ENCODE results near the gene GMEB2. TPM values are rescaled to one million over a fixed set of nuclear protein-coding genes. Genes with fewer than 3 reads are reported as not detected.
"Not testable (repeated sequence)": the region's sequence is repeated elsewhere in the genome, so short reads cannot be mapped to it uniquely, and the experiment has no call there.

The GMEB2 gene
- total RNA-seq, 6 donors from 2014 or later, result 10.1 to 12.9 (median 12.4) TPM

DNA sequence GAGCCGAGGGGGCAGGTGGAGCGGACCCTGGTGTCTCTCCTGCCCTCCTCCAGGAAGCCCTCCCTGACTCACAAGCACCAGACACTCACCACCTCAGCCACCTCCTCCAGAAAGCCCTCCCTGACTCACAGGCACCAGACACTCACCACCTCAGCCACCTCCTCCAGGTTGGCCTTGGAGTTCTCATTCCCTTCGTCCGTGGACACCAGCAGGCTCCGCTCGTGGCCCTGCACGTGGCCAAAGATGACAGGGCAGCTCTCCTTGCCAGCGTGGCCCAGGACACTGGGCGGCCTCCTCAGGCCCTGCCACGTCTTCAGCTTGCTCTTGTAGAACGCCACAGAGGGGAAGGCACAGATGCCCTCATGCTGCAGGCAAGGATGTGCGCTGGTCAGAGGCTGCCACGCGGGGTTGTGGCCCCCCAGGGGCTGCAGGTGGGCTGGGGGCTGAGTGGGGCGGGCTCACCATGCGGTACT is 66.5 kb downstream of the GMEB2 start:
- peaks cover 38 to 72% (median 63%) of the 10 kb centered on the region in 4 donors for H3K36me3 ChIP-seq
- DNase-seq (peak in 1 of 2 donors; percentile 65), ATAC-seq (ENCODE audit: low FRiP score in 2 of 2) (no peak)
- H3K27me3 ChIP-seq, result no peaks in the 10 kb centered on the region
- 95 to 97% methylated on average over 7 to 14 of the region's 16 CpGs for WGBS, 2 donors
- no peaks in the 10 kb centered on the region for H3K4me1 ChIP-seq
- H3K4me3 ChIP-seq, result no peak overlapping the region
- TF ChIP-seq POLR2A (IDR thresholded peaks at IDR 0.05) (no peak), EP300 (IDR thresholded peaks at IDR 0.05) (no peak), POLR2AphosphoS5 (IDR thresholded peaks at IDR 0.05) (no peak)
- TF ChIP-seq, protein P1, sequence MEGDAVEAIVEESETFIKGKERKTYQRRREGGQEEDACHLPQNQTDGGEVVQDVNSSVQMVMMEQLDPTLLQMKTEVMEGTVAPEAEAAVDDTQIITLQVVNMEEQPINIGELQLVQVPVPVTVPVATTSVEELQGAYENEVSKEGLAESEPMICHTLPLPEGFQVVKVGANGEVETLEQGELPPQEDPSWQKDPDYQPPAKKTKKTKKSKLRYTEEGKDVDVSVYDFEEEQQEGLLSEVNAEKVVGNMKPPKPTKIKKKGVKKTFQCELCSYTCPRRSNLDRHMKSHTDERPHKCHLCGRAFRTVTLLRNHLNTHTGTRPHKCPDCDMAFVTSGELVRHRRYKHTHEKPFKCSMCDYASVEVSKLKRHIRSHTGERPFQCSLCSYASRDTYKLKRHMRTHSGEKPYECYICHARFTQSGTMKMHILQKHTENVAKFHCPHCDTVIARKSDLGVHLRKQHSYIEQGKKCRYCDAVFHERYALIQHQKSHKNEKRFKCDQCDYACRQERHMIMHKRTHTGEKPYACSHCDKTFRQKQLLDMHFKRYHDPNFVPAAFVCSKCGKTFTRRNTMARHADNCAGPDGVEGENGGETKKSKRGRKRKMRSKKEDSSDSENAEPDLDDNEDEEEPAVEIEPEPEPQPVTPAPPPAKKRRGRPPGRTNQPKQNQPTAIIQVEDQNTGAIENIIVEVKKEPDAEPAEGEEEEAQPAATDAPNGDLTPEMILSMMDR (IDR thresholded peaks at IDR 0.05), result no peak
- no peak overlapping the region for H3K27ac ChIP-seq
- H3K9me3 ChIP-seq, result no peaks in the 10 kb centered on the region

DNA sequence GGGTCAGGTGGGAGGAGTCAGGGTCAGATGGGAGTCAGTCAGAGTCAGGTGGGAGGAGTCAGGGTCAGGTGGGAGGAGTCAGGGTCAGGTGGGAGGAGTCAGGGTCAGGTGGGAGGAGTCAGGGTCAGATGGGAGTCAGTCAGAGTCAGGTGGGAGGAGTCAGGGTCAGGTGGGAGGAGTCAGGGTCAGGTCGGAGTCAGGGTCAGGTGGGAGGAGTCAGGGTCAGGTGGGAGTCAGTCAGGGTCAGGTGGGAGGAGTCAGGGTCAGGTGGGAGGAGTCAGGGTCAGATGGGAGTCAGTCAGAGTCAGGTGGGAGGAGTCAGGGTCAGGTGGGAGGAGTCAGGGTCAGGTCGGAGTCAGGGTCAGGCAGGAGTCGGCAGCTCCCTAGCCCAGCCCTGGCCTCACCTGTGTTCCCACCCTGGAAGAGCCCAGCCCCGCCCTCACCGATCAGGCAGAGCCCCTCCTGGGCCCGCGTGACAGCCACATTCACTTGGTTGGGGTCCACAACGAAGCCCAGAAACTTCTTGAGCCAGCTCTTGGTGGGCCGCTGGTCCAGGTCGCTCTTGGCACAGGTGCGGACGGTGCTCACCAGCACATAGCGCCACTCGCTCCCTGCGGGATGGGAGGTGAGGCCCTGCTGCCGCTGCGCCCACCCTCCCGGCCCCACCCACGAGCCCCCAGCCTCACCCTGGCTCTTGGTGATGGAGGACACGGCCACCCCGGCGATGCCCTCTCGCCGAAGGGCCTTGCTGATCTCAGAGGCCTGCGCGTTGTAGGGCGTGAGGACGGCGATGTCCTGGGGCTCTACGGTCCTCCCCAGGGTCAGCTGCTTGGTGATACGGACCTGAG is 67.2 kb downstream of the GMEB2 start:
- not testable (repeated sequence) for H3K4me1 ChIP-seq; H3K27me3 ChIP-seq; H3K9me3 ChIP-seq; H3K4me3 ChIP-seq; ATAC-seq (ENCODE audit: low FRiP score in 2 of 2); H3K27ac ChIP-seq
- WGBS, 2 donors, result 86 to 96% methylated on average over 2 to 30 of the region's 31 CpGs
- H3K36me3 ChIP-seq, result peaks cover 32 to 65% (median 60%) of the 10 kb centered on the region in 4 donors
- DNase-seq, result peak in 1 of 2 donors; percentile 70

DNA sequence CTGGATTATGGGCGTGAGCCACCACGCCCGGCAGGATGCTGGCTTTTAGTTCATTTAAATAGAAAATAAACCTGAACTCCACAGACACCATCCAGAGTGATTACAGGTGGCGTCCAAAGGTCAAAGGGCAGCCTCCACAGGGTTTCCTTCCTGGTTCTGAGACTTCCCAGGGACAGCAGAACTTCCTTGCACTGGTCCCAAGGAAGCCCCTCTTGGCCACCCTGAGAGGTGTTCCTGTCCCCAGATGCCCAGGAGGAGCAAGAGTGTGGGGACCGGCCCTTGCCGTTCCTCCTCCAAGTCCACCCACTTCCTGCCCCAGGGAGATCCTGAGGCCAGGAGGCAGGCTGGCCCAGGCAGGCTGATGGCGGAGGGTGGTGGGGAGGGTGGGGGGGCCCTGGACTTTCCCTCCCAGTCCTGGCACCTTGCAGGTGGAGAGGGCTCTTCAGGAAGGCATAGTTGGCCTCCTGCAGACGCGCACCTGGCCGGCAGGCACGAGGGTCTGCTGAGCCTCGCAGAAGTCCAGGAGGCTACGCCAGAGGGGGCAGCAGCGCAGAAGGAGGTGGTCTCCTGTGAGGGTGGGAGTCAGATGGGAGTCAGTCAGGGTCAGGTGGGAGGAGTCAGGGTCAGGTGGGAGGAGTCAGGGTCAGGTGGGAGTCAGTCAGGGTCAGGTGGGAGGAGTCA is 68.0 kb downstream of the GMEB2 start:
- Histone ChIP-seq H3K27ac (no peak overlapping the region), H3K36me3 (peaks cover 28 to 57% (median 53%) of the 10 kb centered on the region in 4 donors), H3K27me3 (no peaks in the 10 kb centered on the region), H3K4me3 (no peak overlapping the region), H3K4me1 (peaks cover 6 to 7% (median 6%) of the 10 kb centered on the region in 4 donors), H3K9me3 (no peaks in the 10 kb centered on the region)
- DNase-seq, result peak in 1 of 2 donors; percentile 66
- ATAC-seq (ENCODE audit: low FRiP score in 2 of 2), result no peak
- TF ChIP-seq, protein P1 (IDR thresholded peaks at IDR 0.05), result no peak
- no peak for TF ChIP-seq EP300 (IDR thresholded peaks at IDR 0.05)
- no peak for TF ChIP-seq POLR2AphosphoS5 (IDR thresholded peaks at IDR 0.05)
- TF ChIP-seq POLR2A (IDR thresholded peaks at IDR 0.05), result no peak
- 93 to 96% methylated on average over 11 to 14 of the region's 14 CpGs for WGBS, 2 donors

DNA sequence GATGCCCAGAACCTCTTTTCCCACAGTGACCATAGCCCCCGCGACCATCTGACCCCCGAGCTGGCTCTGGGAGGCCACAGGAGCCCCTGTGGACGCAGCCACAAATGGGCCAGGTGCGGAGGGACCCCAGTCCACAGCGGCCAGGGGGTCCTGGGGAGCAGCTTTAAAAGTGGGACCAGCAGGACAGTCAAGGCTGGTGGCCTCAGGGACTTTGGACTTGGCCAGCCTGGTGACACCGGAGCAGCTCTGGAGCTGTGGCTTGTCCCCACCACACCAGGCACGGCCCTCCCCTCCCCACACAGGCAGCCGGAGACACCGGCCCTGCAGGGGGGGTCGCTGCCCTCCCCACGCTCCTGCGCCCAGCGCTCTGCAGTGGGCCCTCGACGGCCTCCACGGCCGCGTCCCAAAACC is 69.4 kb downstream of the GMEB2 start:
- ATAC-seq (ENCODE audit: low FRiP score in 2 of 2) (no peak), DNase-seq (peak in 1 of 2 donors; percentile 76)
- H3K27me3 ChIP-seq, result no peaks in the 10 kb centered on the region
- TF ChIP-seq EP300 (IDR thresholded peaks at IDR 0.05), result no peak
- 85 to 88% methylated on average over 13 to 15 of the region's 19 CpGs for WGBS, 2 donors
- no peak overlapping the region for H3K4me3 ChIP-seq
- no peak overlapping the region for H3K27ac ChIP-seq
- H3K36me3 ChIP-seq, result peaks cover 16 to 43% (median 39%) of the 10 kb centered on the region in 4 donors
- peaks cover 10 to 21% (median 20%) of the 10 kb centered on the region in 4 donors for H3K4me1 ChIP-seq
- no peaks in the 10 kb centered on the region for H3K9me3 ChIP-seq

DNA sequence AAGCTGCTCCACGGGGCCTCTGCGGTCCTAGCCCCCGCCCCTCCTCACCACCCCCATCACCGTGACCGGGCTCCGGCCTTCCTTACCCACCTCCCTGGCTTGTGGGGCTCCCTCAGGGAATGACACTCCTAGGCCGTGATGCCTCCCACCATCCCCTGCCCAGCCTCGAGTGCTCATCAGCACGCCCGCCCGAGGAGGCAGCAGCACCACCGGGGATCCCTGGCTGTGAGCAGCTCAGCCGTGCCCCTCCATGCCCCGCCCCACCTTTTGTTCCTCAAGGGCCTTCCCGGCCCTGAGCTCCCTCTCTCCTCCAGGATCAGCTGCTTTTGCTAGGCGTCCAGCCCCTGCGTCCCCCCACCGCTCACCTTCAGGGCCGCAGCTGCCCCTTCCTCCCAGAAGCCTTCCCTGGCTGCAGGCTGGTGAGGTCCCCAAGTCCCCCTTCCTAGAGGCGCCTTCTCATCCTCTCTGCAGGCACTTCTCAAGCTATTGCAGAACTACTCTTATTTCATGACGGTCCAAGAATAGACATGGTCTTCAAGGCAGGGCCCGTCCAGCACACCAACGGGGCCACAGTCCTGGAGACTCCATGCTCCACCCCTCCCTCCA is 69.9 kb downstream of the GMEB2 start:
- ATAC-seq (ENCODE audit: low FRiP score in 2 of 2) (no peak), DNase-seq (peak in 1 of 2 donors; percentile 61)
- no peak for TF ChIP-seq EP300 (IDR thresholded peaks at IDR 0.05)
- TF ChIP-seq, protein P1 (IDR thresholded peaks at IDR 0.05), result no peak
- no peak for TF ChIP-seq POLR2A (IDR thresholded peaks at IDR 0.05)
- Histone ChIP-seq H3K4me3 (no peak overlapping the region), H3K4me1 (peaks cover 10 to 23% (median 20%) of the 10 kb centered on the region in 4 donors), H3K27me3 (no peaks in the 10 kb centered on the region), H3K9me3 (no peaks in the 10 kb centered on the region), H3K27ac (no peak overlapping the region), H3K36me3 (peaks cover 11 to 38% (median 34%) of the 10 kb centered on the region in 4 donors)
- 60 to 83% methylated on average over 10 to 23 of the region's 23 CpGs for WGBS, 2 donors
